Calu3 (cell line): Measurements from ENCODE around the gene AP3S2. TPM values are rescaled to one million over a fixed set of nuclear protein-coding genes. Genes with fewer than 3 reads are reported as not detected.

Experiments used
- BruUV-seq: library from RNA; stranded (reverse); fragments of 400-500 nt; replicated peaks from 2 replicates; lab custom pipeline; 2021; lab: Mats Ljungman, UMichigan
- CTCF ChIA-PET: fragments of 300-600 bp; sonication (Branson Sonifier 250); formaldehyde crosslinking; loops from one replicate; lab custom pipeline; 2022; ENCODE audit warnings: antibody characterized with exemption; lab: Charles Lee
- DNase-seq: peaks from one replicate; pipeline ENCODE4 v3.0.0; 2022
- H3K27ac Mint-ChIP-seq: one replicate; pipeline ENCODE4 v1.8.0; 2022; ENCODE audit warnings: mixed read lengths; ENCODE audit not compliant: unreplicated experiment
- H3K27me3 Mint-ChIP-seq: one replicate; pipeline ENCODE4 v1.8.0; 2022; ENCODE audit warnings: mixed read lengths; ENCODE audit not compliant: unreplicated experiment
- H3K36me3 Mint-ChIP-seq: one replicate; pipeline ENCODE4 v1.8.0; 2022; ENCODE audit warnings: mild to moderate bottlenecking, moderate library complexity, mixed read lengths; ENCODE audit not compliant: insufficient read depth, unreplicated experiment
- H3K4me1 Mint-ChIP-seq: one replicate; pipeline ENCODE4 v1.8.0; 2022; ENCODE audit warnings: mild to moderate bottlenecking, low read depth, mixed read lengths; ENCODE audit not compliant: unreplicated experiment
- H3K4me3 Mint-ChIP-seq: one replicate; pipeline ENCODE4 v1.8.0; 2022; ENCODE audit warnings: mild to moderate bottlenecking, low read depth, moderate library complexity, mixed read lengths; ENCODE audit not compliant: unreplicated experiment
- H3K9me3 Mint-ChIP-seq: one replicate; pipeline ENCODE4 v1.8.0; 2022; ENCODE audit warnings: low read depth, mixed read lengths; ENCODE audit not compliant: unreplicated experiment
- CTCF ChIP-seq: fragments of 200-600 bp; IDR thresholded peaks from one replicate; pipeline ENCODE4 v1.8.0; 2022; ENCODE audit warnings: antibody characterized with exemption; ENCODE audit not compliant: unreplicated experiment
- intact Hi-C: fragments of 100-400 bp; cut with micrococcal nuclease; formaldehyde crosslinking; loops from one replicate; pipeline ENCODE4 v1.10.0; 2022; ENCODE audit not compliant: unreplicated experiment
- total RNA-seq: library from RNA; stranded (reverse); gene quantifications from 2 replicates; pipeline ENCODE4 v1.2.3, GENCODE V29; 2022

The AP3S2 gene
- total RNA-seq, 1 experiment from 2014 or later, result 46.2 TPM

- BruUV-seq, result no TSS peak
- Mint-ChIP-seq H3K4me1 (peaks cover 10% of the 10 kb centered on the region), H3K27me3 (peaks cover 11% of the 10 kb centered on the region), H3K4me3 (no peak overlapping the region), H3K36me3 (no peaks in the 10 kb centered on the region), H3K9me3 (no peaks in the 10 kb centered on the region), H3K27ac (no peak overlapping the region)
- no peak for TF ChIP-seq CTCF
- no peak for DNase-seq
- intact Hi-C loops, result no loop called here
- CTCF ChIA-PET, result no interaction called here
Observed at GRCh38 chr15:89806559-89807550, 86.9 kb downstream of the AP3S2 start.

- no peak overlapping the region for H3K27ac Mint-ChIP-seq
- H3K4me3 Mint-ChIP-seq, result no peak overlapping the region
- H3K27me3 Mint-ChIP-seq, result peaks cover 17% of the 10 kb centered on the region
- no peak for DNase-seq
- peaks cover 10% of the 10 kb centered on the region for H3K4me1 Mint-ChIP-seq
- H3K9me3 Mint-ChIP-seq, result no peaks in the 10 kb centered on the region
- no peaks in the 10 kb centered on the region for H3K36me3 Mint-ChIP-seq
- no peak for TF ChIP-seq CTCF
- no TSS peak for BruUV-seq
- CTCF ChIA-PET, result no interaction called here
- intact Hi-C loops, result no loop called here
Observed at GRCh38 chr15:89806210-89806558, 87.6 kb downstream of the AP3S2 start.

- intact Hi-C loops, result no loop called here
- Mint-ChIP-seq H3K27ac (no peak overlapping the region), H3K4me3 (no peak overlapping the region), H3K36me3 (no peaks in the 10 kb centered on the region), H3K9me3 (no peaks in the 10 kb centered on the region), H3K4me1 (peaks cover 10% of the 10 kb centered on the region), H3K27me3 (peaks cover 17% of the 10 kb centered on the region)
- BruUV-seq, result no TSS peak
- CTCF ChIA-PET, result no interaction called here
- no peak for TF ChIP-seq CTCF
- DNase-seq, result no peak
Observed at GRCh38 chr15:89805241-89806209, 88.3 kb downstream of the AP3S2 start.

- H3K36me3 Mint-ChIP-seq, result no peaks in the 10 kb centered on the region
- peaks cover 17% of the 10 kb centered on the region for H3K27me3 Mint-ChIP-seq
- H3K4me1 Mint-ChIP-seq, result peaks cover 10% of the 10 kb centered on the region
- H3K4me3 Mint-ChIP-seq, result no peak overlapping the region
- CTCF ChIA-PET, result interaction anchor here (0.6 to 0.9 kb wide), 2 partner anchors 74 to 684 kb away, joined by 4 read pairs; no protein-coding TSS in a partner anchor
- H3K27ac Mint-ChIP-seq, result no peak overlapping the region
- TF ChIP-seq CTCF, result no peak
- intact Hi-C loops, result no loop called here
- H3K9me3 Mint-ChIP-seq, result no peaks in the 10 kb centered on the region
- no TSS peak for BruUV-seq
- DNase-seq, result peak; percentile 39
Observed at GRCh38 chr15:89803941-89804800, 89.6 kb downstream of the AP3S2 start.
